HG03060 (cell line): ENCODE data around the gene WNK2.

Experiments
- ATAC-seq: cut with Tn5 transposase; IDR thresholded peaks from one replicate; pipeline ENCODE4 v1.9.1; 2021; ENCODE audit warnings: low read depth, moderate number of reproducible peaks; ENCODE audit not compliant: unreplicated experiment

The WNK2 gene

DNA sequence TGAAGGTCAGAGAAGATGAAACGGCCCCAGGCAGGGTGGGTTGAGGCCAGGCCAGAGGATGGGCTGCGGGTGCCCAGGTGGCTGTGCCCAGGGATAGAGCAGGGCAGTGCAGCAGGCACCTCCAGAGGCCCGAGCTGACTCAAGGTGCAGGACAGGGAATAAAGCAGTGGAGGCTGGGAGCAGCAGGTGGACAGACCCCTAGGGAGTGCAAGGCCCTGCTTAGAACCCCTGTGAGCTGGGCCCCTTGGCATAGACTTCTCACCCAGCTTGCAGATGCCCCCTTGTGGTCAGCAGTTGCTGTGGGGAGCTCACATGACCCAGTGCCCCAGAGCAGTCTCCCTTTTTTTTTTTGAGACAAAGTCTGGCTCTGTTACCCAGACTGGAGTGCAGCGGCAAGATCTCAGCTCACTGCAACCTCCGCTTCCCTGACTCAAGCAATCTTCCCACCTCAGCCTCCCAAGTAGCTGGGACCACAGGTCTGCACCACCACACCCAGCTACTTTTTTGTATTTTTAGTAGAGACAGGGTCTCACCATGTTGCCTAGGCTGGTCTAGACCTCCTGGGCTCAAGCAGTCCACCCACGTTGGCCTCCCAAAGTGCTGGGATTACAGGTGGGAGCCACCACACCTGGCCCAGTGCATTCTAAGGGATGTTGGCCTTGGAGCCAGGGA is 118.8 kb downstream of the WNK2 start:
- no peak for ATAC-seq

DNA sequence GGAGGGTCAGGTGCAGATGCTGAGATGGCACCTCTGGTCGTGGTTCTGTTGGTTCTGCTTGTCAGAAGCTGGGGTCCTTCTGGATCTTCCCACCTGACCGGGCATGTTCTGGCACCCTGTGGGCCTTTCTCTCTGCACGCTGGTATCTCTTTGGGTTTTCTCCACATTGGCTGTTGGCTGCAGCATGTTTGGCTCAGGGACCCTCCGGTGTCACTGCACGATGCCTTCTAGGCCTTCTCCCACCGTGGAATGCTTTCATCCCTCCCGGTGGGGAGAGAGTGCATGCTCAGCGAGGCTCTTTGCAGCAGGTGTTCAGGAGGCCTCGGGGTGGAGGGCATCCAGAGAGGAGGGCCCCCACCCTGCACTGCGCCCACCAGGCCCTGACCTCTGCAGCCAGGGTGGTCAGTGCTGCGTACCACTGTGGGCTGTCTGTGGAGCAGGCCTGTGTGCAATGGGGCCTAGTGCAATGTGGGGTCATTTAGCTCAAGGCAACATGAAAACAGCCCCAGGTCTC is 119.4 kb downstream of the WNK2 start:
- no peak for ATAC-seq

DNA sequence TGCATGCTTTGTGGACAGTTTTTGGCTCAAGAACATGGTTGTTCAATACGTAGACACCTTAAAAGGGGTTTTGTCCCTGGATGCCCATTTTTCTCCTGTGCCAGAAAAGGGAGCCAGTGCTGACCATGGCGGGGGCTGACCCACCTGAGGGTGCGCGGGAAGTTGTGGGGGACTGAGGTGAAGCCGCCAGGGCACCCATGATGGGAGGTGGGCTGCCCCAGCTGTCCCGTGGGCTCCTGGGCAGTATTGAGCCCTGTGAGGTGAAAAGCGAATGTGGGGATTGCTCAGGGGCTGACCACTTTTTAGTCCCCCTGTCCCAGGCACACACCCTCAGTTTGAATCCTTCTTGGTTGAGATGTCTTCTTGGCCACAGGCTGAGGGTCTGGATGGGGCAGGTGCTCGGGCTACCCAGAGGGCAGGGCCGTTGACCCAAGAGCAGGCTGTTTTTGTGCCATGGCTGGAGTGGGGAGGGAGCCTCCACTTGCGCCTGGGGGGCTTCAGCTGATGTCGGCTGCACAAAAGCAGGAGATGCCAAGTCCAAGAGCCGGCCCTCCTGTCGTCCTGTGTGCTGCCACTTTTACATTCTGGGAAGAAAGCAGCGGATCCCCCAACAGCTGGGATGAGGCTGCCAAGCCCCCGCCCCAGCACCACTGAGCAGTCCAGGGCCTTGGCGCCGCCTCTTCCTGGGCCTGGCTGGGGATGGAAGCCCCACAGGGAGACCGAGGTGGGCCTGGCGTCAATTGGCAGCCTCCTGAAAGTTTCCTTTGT is 120.1 kb downstream of the WNK2 start:
- no peak for ATAC-seq

DNA sequence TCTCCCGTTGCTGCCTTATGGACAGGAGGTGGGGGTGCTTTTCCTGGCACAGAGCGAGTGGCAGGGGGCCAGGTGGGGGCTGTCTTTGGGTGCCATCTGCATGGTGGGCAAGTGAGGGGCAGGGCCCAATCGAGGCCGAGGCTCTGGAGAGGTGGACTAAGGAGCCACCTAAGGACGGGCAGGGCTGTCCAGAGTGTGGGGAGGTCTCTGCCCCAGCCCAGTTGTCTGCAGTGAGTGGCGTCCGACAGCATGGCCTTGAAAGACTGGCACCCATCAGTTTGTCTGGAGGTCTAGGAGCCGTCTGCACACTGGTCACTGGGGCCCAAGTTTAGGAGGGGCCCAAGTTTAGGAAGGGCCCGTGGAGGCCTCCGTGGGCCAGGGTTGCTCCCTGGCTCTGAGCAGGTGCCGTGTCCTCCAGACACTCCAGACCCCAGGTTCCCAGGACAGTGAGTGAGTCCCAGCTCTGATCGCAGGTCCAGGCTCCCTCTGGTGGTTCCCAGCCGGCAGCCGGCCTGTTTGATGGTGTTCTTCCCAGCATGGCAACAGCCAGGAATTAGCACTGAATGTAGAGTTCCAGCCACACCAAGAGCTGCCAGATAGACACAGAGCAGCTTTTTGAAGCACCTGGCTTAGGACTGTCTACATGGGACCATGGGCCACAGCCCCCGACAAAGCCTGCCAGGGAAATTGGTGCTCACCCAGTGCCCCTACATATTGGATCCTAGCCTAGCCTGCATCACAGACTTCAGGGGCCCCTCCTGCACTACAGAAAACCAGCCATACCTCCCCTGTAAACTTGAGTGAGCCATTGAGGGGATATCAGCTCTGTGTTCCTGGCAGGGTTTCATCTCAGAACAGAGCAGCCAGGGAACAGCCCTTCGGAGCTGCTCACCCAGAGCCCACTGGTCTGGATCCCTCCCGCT is 120.9 kb downstream of the WNK2 start:
- no peak for ATAC-seq

DNA sequence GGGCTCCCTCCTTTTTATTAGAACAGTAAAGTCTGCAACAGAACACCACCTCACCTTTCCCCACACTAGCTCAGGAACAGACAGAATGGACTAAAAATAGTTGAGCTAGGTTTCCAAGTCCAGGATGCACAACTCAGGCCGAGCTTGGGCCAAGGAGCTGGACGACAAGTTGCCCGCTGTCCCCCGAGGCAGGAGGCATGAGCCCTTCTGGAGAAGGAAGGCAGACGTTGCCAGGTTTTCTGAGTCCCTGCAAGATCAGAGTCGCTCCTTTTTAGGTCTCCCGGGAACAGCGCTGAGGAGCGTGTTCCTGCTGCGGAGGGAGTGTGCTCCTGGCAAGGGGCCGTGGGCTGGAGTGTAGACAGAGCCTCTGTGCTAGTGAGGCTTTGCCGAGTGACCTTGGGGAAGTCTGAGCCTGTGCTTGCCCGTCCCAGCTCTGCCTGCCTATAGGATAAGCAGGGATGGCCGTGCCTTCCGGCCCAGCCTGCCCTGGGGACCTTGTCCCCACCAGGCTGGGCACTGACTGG is 121.6 kb downstream of the WNK2 start:
- ATAC-seq: no peak

DNA sequence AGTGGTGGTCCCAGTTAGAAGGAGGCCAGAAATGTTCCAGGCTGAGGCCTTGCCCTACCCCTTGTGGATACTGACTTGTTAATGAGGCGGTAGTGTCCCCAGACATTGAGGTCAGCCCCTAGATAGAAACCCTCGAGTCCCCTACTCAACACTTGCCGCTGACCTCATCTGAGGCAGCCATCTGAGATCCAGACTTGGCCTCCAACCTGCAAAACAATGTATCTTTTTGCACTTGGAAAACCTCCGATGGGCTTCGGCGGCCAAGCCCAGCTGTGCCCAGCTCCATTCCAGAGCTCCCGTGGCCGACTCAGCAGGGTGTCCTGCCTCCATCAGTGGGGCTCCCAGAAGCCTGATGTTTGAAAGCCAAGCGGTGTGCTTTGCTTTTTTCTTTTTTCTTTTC is 122.1 kb downstream of the WNK2 start:
- no peak for ATAC-seq

DNA sequence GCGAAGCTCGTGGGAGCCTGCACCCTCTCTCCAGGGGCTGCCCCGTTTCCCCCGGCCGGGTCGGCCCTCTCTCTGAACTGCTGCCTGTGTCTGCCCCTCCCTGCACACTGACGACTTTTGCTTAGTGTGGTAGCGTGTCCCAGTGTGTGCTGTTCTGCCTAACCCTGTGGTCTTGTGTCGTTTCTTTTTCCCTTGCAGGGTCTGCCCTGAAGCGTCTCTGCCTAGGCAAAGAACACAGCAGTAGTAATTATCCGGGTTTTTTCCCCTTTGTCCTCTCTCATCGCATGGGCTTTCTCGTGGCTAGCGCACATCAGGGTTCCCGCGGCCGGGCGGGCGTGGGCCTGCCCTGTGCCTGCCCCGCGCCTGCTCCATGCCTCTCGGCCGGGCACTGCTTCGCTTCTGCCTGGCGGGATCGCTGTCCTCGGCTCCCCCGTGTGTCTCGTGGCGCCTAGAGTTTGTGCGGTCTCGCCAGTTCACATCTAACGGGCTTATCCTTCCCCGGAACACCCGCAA is 122.7 kb downstream of the WNK2 start:
- no peak for ATAC-seq

DNA sequence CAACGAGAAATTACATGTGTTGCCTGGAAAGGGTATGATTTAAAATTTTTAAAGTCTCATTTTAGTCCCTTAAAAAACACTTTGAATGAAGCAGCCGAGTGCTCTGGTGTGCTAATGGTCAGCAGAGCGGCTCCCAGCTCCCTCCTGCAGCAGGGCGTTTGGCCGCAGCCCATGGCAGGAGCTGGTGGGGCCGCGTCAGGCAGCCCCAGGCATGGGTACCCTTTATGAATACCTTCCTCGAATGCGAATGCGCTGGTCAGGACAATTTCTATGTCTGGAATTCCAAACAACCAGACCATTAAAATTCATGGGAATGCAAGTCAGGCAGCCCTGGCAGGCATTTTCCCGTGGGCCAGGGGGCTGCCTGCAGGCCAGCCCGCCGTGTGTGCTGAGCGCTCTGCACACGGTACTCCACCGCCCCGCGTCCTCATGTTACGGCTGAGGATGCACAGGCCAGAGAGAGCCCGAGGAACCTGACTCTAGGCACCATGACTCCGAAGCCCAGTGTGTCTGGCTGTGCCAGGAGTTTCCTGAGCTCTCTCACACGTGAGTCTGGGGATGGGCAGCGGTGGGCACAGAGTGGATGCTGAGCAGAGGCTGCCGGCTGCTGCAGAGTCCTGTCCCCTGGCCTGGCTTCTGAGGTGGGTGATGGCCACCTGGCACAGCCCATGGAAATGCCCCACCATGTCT is 123.7 kb downstream of the WNK2 start:
- ATAC-seq: no peak

DNA sequence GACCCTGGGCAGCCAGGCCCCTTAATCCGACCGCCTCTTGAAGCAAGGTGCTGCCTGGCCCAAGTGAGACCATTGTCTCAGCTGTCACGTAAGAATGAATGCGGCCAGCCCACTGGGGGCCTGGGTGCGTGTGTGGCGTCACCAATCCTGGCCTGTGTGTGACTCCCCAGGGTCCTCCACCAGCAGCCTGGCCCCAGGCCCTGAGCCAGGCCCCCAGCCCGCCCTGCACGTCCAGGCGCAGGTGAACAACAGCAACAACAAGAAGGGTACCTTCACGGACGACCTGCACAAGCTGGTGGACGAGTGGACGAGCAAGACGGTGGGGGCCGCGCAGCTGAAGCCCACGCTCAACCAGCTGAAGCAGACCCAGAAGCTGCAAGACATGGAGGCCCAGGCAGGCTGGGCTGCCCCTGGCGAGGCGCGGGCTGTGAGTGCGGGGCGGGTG is 124.2 kb downstream of the WNK2 start:
- ATAC-seq: no peak

DNA sequence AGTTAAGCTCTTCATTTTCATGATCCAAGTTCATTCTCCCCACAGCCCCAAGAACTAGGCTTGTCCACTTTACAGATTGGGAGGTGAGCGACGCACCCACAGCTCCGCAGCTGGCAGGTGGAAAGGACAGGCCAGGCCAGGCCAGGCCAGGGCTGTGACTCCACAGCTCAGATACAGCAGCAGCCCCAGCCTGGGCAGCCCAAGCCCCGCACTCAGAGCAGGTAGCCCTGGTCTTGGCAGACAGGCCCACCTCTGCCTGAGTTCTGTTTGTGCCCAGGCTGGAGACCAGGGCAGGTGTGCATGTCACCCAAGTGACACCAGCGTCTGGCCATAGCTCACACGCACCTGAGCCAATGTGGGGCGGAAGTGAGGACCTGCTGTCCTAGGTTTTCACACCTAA is 124.7 kb downstream of the WNK2 start:
- no peak for ATAC-seq

DNA sequence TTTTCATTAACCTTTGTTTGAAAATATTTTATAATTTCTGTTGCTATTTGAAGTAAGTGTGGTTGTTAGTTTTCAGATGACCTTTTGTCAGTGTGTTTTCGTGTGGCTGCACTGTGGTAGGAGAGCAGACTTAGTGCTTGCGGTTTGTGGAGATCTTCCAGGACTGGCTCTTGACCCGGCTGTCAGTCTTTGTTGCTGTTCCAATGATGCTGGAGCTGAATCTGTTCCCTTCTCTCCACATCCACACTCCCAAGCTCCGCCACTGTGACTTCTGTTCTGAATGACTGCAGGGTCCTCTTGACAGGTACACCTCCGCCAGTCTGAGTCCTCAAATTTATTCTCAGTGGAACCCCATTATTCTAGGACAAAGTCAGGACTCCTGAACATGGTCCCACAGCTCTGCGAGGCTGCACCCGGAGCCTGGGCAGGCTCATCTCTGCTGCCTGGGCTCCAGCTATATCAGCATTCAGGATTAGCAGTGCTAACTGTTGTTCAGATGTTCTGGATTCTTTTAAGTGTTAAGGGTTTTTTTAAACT is 126.0 kb downstream of the WNK2 start:
- no peak for ATAC-seq

DNA sequence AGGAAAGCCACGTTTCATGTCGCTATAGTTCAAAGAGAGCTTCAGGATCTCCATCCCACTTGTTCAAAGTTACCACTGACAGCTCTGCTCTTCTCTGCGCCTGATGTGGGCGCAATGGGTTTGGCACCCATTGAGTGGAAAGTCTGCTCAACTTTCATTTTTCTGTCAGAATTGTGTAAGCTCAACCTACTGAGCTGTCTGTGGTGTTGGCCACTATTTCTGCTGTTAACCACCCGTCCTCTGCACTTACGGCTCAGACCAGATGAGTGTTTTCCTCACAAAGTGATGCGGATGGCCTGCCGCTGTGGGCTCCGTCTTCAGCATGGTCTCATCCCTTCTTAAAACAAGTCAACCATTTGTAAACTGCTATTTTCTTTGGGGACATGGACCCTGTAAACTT is 131.2 kb downstream of the WNK2 start:
- no peak for ATAC-seq

DNA sequence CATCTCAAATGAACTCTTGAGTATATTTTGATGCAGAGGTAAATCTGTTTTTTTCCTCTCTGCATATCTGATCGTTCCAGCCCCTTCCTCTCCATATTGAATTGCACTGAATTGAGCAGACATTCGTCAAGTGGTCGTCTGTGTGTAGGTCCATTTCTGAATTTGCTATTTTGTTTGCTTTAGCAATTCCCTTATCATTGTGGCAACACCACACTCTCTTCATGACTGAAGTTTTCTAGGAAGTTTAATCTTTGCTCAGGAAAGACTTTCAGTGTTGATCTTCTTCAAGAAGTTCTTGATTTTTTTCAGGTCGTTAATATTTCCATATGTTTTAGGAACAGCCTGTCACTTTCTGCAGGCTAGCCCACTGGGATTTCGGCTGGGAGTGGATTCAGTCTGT is 132.0 kb downstream of the WNK2 start:
- ATAC-seq: no peak

DNA sequence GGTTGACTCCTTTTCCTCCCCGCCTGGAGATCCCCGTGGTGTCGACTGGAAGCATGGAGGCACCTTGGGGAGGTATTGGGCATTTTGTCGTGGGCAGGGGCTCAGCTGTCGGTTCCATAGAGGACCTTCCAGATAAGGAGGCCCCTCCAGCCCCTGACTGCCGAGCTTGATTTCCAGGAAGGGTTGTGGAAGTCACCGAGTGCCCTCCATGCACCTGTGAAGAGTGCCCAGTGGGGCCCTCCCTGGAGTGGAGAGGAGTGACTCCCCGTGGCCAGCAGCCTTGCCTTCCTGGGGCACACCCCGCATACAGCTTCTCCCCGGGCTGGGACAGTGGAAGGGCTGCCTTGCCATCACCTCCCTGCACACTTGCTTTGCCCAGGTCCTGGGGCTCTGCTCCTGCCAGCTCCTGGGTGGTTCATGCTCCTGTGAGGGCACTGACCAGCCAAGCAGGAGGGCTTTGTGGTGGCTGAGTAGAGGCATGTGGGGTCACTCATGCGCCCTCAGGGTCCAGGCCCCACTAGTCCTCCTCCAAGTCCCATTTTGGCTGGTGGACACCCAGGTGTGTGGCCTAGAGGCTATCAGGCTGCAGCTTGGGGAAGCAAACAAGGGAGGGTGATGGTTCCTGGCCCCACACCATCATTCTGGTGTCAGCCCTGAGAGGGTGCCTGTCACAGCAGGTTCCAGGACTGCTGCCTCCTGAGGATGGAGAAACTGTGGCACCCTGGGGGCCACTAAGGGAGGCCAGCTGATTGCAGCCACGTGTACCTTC is 133.0 kb downstream of the WNK2 start:
- ATAC-seq: no peak

DNA sequence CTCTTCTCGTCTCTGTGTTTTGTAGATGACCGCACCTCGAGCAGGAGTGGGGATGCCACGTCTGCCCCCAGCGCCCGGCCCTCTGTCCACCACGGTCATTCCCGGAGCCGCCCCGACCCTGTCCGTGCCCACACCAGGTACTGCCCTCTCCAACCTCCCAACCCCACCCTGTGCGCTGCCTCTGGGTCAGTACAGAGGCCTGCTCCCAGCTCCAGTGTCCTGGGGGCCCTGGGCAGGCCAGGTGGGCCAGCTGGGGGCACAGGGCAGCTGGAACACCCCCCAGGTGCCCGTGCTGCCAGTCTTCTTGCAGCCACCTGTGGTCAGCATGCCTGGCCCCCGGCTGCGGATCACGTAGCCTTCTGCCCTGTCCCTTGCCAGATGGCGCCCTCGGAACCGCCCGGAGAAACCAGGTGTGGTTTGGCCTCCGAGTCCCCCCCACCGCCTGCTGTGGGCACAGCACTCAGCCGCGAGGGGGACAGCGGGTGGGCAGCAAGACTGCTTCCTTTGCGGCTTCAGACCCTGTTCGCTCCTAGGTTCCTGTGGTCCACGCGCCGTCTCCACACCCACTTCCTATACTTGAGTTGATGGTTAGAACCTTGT is 133.7 kb downstream of the WNK2 start:
- no peak for ATAC-seq

DNA sequence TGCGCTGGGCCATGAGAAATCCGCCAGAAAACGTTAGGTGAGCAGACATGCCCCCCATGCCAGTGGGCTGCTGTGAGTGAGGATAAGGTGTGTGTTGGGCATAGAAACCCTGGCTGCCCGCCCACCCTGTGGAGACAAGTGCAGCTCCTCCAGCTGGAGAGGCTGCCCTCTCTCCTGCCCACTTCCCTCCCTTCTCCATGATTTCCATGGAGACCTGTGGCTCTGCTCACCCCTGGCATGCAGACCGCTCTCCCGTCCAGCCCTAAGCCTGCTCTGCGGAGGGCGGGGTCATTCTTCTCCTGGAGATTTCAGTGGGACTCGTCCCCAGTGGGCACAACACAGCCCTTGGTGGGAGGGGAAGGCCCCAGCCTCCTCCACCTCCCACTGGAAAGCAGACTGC is 134.5 kb downstream of the WNK2 start:
- ATAC-seq: no peak

DNA sequence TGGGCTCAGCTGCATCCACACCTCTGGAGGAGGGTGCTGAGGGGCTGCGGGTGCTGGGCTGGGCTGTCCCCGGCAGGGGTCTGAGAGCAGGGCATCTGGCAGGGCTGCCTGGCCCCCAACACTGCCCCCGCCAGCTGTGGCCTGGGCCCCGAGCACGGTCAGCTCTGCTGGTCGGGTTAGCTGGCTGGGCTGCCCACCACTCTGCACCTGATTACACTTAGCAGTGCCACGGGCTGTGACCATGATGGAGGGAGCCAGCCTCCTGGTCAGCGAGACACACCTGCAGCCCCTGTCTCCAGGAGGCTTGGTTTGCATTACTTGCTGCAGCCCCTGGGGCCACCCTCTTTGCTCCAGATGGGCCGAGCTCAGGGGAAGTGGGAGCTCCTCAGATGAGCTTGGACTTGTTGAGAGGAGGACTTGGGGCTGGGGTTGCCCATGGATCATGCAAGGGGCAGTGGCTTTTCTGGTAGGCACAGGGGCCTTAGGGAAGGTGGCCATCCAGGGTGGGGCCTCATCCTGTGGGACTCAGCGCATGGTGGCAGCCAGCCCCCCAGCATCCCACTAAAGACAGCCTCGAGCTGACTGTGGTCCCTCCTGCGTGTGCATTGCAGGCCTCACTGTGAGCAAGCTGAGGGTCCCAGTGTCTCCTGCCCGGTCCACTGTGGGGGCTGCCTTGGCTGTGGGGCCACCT is 135.5 kb downstream of the WNK2 start:
- no peak for ATAC-seq

DNA sequence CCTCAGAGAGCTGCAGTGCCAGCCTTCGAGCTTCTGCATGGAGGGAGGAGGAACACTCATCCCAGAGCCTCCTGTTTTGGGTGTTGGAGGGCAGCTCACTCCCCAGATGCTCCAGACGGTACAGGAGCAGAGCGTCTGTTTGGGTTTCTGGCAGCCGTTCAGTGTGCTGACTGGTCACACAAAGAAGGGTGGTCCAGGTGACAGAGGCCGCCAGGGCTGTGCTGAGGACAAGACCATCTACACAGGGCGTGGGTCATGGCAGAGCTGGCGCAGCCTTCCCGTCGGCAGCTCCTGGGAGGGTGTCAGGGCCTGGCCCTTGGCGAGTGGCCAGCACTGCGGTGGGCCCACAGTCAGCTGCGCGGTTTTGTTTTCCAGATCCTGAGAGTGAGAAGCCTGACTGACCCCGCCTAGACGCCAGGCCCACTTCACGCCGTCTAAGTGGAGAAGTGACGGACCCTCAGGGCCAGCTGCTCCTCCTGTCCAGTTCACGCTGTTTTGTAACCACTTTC is 136.1 kb downstream of the WNK2 start:
- no peak for ATAC-seq
